Left hindlimb (tissue), 1 donor: Measurements from ENCODE around the gene PPP1R14B.
"Not testable (repeated sequence)": the region's sequence is repeated elsewhere in the genome, so short reads cannot be mapped to it uniquely, and the experiment has no call there.

Experiments used
- DNase-seq: peaks from one replicate; pipeline ENCODE4 v3.0.0-alpha.2; 2018

Gene PPP1R14B

GRCh38 chr11:64260147-64260708, 13.5 kb upstream of the PPP1R14B start:
- DNase-seq: no peak

- no peak for DNase-seq
Measured at GRCh38 chr11:64259533-64260067, 12.9 kb upstream of the PPP1R14B start.

- no peak for DNase-seq
Measured at GRCh38 chr11:64258946-64259532, 12.3 kb upstream of the PPP1R14B start.

- DNase-seq: no peak
Measured at GRCh38 chr11:64258356-64258755, 11.6 kb upstream of the PPP1R14B start.

GRCh38 chr11:64256300-64256699, 9.6 kb upstream of the PPP1R14B start:
- no peak for DNase-seq

- DNase-seq: no peak
Measured at GRCh38 chr11:64255135-64256128, 8.7 kb upstream of the PPP1R14B start.

GRCh38 chr11:64254326-64254725, 7.6 kb upstream of the PPP1R14B start:
- no peak for DNase-seq

GRCh38 chr11:64253481-64253880, 6.7 kb upstream of the PPP1R14B start:
- DNase-seq: no peak

GRCh38 chr11:64253043-64253442, 6.3 kb upstream of the PPP1R14B start:
- DNase-seq: no peak

GRCh38 chr11:64252003-64252872, 5.5 kb upstream of the PPP1R14B start:
- no peak for DNase-seq

- DNase-seq: no peak
Measured at GRCh38 chr11:64251753-64252002, 4.9 kb upstream of the PPP1R14B start.

GRCh38 chr11:64251016-64251752, 4.4 kb upstream of the PPP1R14B start, which contains the start of gene PLCB3:
Gene PLCB3, plus strand, starts transcription at chr11:64251530. Its CDS starts 120 bp downstream, at chr11:64251650.
- DNase-seq: no peak

- DNase-seq: no peak
Measured at GRCh38 chr11:64250415-64251015, 3.8 kb upstream of the PPP1R14B start.

- no peak for DNase-seq
Measured at GRCh38 chr11:64249563-64250414, 3.0 kb upstream of the PPP1R14B start.

GRCh38 chr11:64249038-64249437, 2.3 kb upstream of the PPP1R14B start:
- no peak for DNase-seq

- no peak for DNase-seq
Measured at GRCh38 chr11:64248578-64248977, 1.8 kb upstream of the PPP1R14B start.

GRCh38 chr11:64247729-64248531, 1.2 kb upstream of the PPP1R14B start:
- no peak for DNase-seq

- not testable (repeated sequence) for DNase-seq
Measured at GRCh38 chr11:64246621-64246870, 197 bp downstream of the PPP1R14B start.

- peak; percentile 82 for DNase-seq
Measured at GRCh38 chr11:64245797-64246620, 734 bp downstream of the PPP1R14B start.
